A549 treated with dexamethasone at 1 μM for 4 hours (cell line): ENCODE measurements around the gene CAMKV. TPM values are rescaled to one million over a fixed set of nuclear protein-coding genes. Genes with fewer than 3 reads are reported as not detected.

ENCODE experiments used
- total RNA-seq: library from RNA; stranded (reverse); fragments of 200-300 nt; extraction: Qiagen RNA extraction; gene quantifications from 5 replicates; pipeline ENCODE4 v1.2.3, GENCODE V29; 2022

The CAMKV gene
- total RNA-seq: 0.15 to 0.32 TPM (median 0.21 TPM) in 5 replicates

GRCh38 chr3:49869525-49870126 lies at the start of gene CAMKV:
Gene CAMKV (minus strand): TSS chr3:49869906. CDS start chr3:49862388, 7,518 bp downstream.

DNA sequence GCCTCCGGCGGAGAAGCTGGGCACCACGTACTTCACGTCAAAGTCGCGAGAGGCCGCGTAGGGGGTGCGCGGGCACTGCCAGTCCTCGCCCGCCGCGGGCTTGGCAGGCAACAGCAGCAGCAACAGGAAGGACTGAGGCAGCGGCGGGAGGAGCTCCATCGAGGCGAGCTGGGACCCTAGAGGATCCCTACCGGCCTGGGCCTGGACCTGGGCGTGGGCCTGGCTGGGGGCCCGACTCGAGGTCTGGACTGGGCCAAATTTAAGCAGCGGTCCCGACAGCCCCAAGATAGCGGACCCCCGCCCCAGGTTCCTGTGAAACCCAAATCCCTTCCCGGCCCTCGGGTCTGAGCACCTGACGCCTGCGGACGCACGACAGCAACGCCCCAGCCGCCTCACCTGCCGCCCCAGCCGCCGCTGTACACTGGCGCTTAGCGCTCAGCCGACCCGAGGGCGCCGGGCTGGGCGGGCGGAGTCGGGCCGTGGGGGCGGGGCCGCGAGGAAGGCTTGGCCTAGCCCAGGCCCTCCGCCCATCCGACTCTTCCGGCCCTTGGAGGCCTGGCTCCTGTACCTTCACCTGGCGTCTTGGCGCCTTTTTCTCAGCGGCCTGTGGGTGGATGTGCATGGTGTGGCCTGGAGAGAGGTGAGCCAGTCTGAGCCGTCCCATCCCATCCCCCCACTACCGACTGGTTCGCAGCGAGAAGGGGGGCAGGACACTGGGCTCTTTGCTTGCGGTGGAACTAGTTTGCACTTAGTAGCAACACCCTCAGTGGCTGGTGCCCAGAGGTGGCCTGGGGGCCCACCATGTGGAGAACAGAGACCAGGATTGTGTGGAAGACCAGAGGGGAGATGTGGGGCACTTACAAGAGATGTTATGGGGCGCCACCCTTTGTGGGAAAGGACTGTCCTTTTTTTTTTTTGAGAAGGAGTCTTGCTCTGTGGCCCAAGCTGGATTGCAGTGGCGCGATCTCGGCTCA lies 34.0 kb upstream of the CAMKV start, which contains the start of gene MST1R:
MST1R (minus strand) TSS at position 423 of the 974 bp plus-strand sequence; CDS start at position 159, 264 bp downstream.

DNA sequence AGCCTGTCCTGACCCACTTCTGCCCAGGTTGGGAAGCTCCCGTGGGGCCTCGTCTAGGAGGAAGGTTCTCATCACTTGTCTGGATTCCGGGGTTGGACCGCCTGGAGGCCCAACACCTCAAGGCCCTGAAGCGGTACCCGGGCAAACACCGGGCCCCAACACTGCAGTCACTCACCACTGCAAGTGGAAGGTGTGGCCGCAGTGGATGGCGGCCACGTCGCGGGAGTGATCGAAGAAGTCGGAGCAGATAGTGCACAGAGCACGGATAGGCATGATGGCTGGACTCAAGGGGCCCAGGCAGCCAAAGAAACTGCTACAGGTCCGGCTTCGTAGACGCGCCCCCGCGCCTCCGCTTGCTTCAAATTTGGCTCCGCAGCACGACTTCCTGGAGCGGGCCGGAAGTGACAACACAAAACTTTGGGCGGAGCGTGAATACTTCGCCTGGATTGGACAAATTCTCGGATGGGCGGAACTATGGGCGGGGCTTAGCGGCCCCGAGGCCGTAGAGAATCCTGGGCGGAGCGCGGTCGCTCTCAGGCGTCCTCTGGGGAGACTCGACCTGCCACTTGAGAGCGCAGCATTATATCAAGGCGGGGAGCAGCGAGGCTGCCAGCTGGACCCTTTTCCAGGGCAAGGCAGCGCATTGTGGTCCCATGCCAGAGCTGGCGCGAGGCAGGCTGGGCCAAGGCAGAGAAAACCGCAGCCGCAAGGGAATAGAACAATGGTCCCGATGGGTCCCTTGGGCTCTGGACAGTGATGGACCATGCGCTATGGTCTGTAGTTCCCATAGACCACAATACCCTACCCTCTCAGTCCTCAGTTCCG lies 13.3 kb downstream of the CAMKV start, which contains the start of gene TRAIP:
TRAIP (minus strand) TSS at position 384 of the 825 bp plus-strand sequence; CDS start at position 273, 111 bp downstream.

GRCh38 chr3:49813497-49814174 lies 56.1 kb downstream of the CAMKV start, which contains the start of gene UBA7:
Gene UBA7 (minus strand): TSS chr3:49813953. CDS start chr3:49813787, 166 bp downstream.

Other genes starting within 250 kb of the CAMKV start
- gene APEH, start 195.6 kb downstream of the CAMKV start, total RNA-seq: 53.9 to 74.4 TPM (median 69.9 TPM) in 5 replicates
- gene MST1, start 180.4 kb downstream of the CAMKV start, total RNA-seq: 0.83 to 2.4 TPM (median 1.4 TPM) in 5 replicates
- 8.5 to 16.5 TPM (median 14.4 TPM) in 5 replicates for gene RNF123, start 180.3 kb downstream of the CAMKV start, total RNA-seq
- 0.09 to 0.83 TPM (median 0.49 TPM) in 5 replicates for gene AMIGO3, start 150.2 kb downstream of the CAMKV start, total RNA-seq
- gene GMPPB, start 146.0 kb downstream of the CAMKV start, total RNA-seq: 12.4 to 19.0 TPM (median 17.7 TPM) in 5 replicates
- 18.6 to 23.7 TPM (median 22.4 TPM) in 5 replicates for gene IP6K1, start 83.4 kb downstream of the CAMKV start, total RNA-seq
- gene CDHR4, start 70.0 kb downstream of the CAMKV start, total RNA-seq: 0.15 to 0.26 TPM (median 0.24 TPM) in 5 replicates
- 1.6 to 2.2 TPM (median 2.0 TPM) in 5 replicates for gene INKA1, start 66.6 kb downstream of the CAMKV start, total RNA-seq
- gene UBA7, start 56.0 kb downstream of the CAMKV start, total RNA-seq: 0.25 to 0.72 TPM (median 0.26 TPM) in 5 replicates
- gene TRAIP, start 13.3 kb downstream of the CAMKV start, total RNA-seq: 7.5 to 12.4 TPM (median 11.7 TPM) in 5 replicates
- gene MST1R, start 34.0 kb upstream of the CAMKV start, total RNA-seq: 3.6 to 6.7 TPM (median 6.1 TPM) in 5 replicates
- gene MON1A, start 59.9 kb upstream of the CAMKV start, total RNA-seq: 5.1 to 9.3 TPM (median 8.0 TPM) in 5 replicates
- 24.8 to 27.8 TPM (median 25.9 TPM) in 5 replicates for gene RBM6, start 70.2 kb upstream of the CAMKV start, total RNA-seq
- gene RBM5, start 219.0 kb upstream of the CAMKV start, total RNA-seq: 27.0 to 42.6 TPM (median 37.4 TPM) in 5 replicates